GM13977 (cell line): Measurements from ENCODE around the gene TMEM164.

Source experiments
- DNase-seq: peaks from one replicate; pipeline ENCODE4 v3.0.0; 2012; ENCODE audit warnings: low spot score
- CTCF ChIP-seq: IDR thresholded peaks from 2 replicates; pipeline ENCODE4 v1.5.1; 2012; ENCODE audit warnings: mild to moderate bottlenecking, control low read depth; ENCODE audit not compliant: insufficient read depth; ENCODE audit errors: extremely low read depth, missing control alignments
- in situ Hi-C: fragments of 300-500 bp; cut with MboI; formaldehyde crosslinking; loops from one replicate; pipeline ENCODE4 v1.12.0; 2022; ENCODE audit warnings: low sequenced_read_pairs, low pct_unique_long_range_greater_than_20kb, mixed read lengths, inconsistent platforms; ENCODE audit not compliant: unreplicated experiment

The TMEM164 gene

GRCh38 chrX:109992203-109992602 lies 10.7 kb upstream of the TMEM164 start:
- TF ChIP-seq CTCF: no peak
- in situ Hi-C loops: no loop called here
- DNase-seq: no peak

- in situ Hi-C loops: no loop called here
Measured at GRCh38 chrX:109995155-109995554, 7.8 kb upstream of the TMEM164 start.

GRCh38 chrX:109997786-109998452 lies 5.0 kb upstream of the TMEM164 start:
- in situ Hi-C loops: no loop called here
- TF ChIP-seq CTCF: no peak
- DNase-seq: no peak

More at GRCh38 chrX:109995155-109995554, 7.8 kb upstream of the TMEM164 start:
- no peak for TF ChIP-seq CTCF
- no peak for DNase-seq

GRCh38 chrX:110000000-110000399 lies 2.9 kb upstream of the TMEM164 start:
- in situ Hi-C loops: no loop called here
- no peak for DNase-seq
- no peak for TF ChIP-seq CTCF

- no peak for TF ChIP-seq CTCF
Measured at GRCh38 chrX:110000847-110001713, 1.8 kb upstream of the TMEM164 start.

GRCh38 chrX:110001740-110002299 lies 1.1 kb upstream of the TMEM164 start:
- no peak for TF ChIP-seq CTCF
- DNase-seq: no peak
- in situ Hi-C loops: no loop called here

More at GRCh38 chrX:110000847-110001713, 1.8 kb upstream of the TMEM164 start:
- DNase-seq: no peak
- in situ Hi-C loops: no loop called here
